ENCODE measurements around the gene LEKR1. TPM values are rescaled to one million over a fixed set of nuclear protein-coding genes. Genes with fewer than 3 reads are reported as not detected.
A peak's percentile ranks its signal among the peaks of the same experiment; 100 is the strongest.

Gene LEKR1
- total and polyA plus RNA-seq, 2 of the 13 experiments (the other 11 are each of a cell fraction or from before 2014, with no cell fraction given): 0.49 to 1.5 TPM

- no peak for TF ChIP-seq ZUFSP (CRISPR knock-in tag; IDR thresholded peaks at IDR 0.05; ENCODE audit: borderline replicate concordance)
- no peak for TF ChIP-seq HINFP (CRISPR knock-in tag; IDR thresholded peaks at IDR 0.05; ENCODE audit: low read depth)
- TF ChIP-seq, protein P1, sequence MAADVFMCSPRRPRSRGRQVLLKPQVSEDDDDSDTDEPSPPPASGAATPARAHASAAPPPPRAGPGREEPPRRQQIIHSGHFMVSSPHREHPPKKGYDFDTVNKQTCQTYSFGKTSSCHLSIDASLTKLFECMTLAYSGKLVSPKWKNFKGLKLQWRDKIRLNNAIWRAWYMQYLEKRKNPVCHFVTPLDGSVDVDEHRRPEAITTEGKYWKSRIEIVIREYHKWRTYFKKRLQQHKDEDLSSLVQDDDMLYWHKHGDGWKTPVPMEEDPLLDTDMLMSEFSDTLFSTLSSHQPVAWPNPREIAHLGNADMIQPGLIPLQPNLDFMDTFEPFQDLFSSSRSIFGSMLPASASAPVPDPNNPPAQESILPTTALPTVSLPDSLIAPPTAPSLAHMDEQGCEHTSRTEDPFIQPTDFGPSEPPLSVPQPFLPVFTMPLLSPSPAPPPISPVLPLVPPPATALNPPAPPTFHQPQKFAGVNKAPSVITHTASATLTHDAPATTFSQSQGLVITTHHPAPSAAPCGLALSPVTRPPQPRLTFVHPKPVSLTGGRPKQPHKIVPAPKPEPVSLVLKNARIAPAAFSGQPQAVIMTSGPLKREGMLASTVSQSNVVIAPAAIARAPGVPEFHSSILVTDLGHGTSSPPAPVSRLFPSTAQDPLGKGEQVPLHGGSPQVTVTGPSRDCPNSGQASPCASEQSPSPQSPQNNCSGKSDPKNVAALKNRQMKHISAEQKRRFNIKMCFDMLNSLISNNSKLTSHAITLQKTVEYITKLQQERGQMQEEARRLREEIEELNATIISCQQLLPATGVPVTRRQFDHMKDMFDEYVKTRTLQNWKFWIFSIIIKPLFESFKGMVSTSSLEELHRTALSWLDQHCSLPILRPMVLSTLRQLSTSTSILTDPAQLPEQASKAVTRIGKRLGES (CRISPR knock-in tag; IDR thresholded peaks at IDR 0.05; ENCODE audit: borderline replicate concordance): peak; percentile 36; the same call in 1 of the 2 replicates
- TF ChIP-seq SRY (CRISPR knock-in tag; IDR thresholded peaks at IDR 0.05): no peak
- peak; percentile 73; the same call in 1 of the 2 replicates for TF ChIP-seq MEIS1 (CRISPR knock-in tag; IDR thresholded peaks at IDR 0.05; ENCODE audit: borderline replicate concordance)
- no peak for TF ChIP-seq NFE2L1 (CRISPR knock-in tag; IDR thresholded peaks at IDR 0.05; ENCODE audit: borderline replicate concordance)
- no peak for TF ChIP-seq ZBTB20 (CRISPR knock-in tag; IDR thresholded peaks at IDR 0.05; ENCODE audit: borderline replicate concordance, low read depth)
- TF ChIP-seq CAMTA2 (CRISPR knock-in tag; IDR thresholded peaks at IDR 0.05; ENCODE audit: borderline replicate concordance): no peak
- TF ChIP-seq, protein P2, sequence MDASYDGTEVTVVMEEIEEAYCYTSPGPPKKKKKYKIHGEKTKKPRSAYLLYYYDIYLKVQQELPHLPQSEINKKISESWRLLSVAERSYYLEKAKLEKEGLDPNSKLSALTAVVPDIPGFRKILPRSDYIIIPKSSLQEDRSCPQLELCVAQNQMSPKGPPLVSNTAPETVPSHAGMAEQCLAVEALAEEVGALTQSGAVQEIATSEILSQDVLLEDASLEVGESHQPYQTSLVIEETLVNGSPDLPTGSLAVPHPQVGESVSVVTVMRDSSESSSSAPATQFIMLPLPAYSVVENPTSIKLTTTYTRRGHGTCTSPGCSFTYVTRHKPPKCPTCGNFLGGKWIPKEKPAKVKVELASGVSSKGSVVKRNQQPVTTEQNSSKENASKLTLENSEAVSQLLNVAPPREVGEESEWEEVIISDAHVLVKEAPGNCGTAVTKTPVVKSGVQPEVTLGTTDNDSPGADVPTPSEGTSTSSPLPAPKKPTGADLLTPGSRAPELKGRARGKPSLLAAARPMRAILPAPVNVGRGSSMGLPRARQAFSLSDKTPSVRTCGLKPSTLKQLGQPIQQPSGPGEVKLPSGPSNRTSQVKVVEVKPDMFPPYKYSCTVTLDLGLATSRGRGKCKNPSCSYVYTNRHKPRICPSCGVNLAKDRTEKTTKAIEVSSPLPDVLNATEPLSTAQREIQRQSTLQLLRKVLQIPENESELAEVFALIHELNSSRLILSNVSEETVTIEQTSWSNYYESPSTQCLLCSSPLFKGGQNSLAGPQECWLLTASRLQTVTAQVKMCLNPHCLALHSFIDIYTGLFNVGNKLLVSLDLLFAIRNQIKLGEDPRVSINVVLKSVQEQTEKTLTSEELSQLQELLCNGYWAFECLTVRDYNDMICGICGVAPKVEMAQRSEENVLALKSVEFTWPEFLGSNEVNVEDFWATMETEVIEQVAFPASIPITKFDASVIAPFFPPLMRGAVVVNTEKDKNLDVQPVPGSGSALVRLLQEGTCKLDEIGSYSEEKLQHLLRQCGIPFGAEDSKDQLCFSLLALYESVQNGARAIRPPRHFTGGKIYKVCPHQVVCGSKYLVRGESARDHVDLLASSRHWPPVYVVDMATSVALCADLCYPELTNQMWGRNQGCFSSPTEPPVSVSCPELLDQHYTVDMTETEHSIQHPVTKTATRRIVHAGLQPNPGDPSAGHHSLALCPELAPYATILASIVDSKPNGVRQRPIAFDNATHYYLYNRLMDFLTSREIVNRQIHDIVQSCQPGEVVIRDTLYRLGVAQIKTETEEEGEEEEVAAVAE (CRISPR knock-in tag; IDR thresholded peaks at IDR 0.05; ENCODE audit: borderline replicate concordance): 0 out of 2 replicates have a peak, but pooled peaks have one; percentile 26
- TF ChIP-seq ZNF629 (CRISPR knock-in tag; conservative IDR thresholded peaks at IDR 0.05): 0 out of 2 replicates have a peak, but pooled peaks have one; percentile 18
- TF ChIP-seq RXRB (CRISPR knock-in tag; IDR thresholded peaks at IDR 0.05; ENCODE audit: borderline replicate concordance): peak; percentile 35; the same call in 1 of the 2 replicates
- peak; percentile 68 for TF ChIP-seq HOXA3 (CRISPR knock-in tag; IDR thresholded peaks at IDR 0.05)
- no peak for TF ChIP-seq ZNF792 (CRISPR knock-in tag; IDR thresholded peaks at IDR 0.05)
- TF ChIP-seq MTA3 (CRISPR knock-in tag; IDR thresholded peaks at IDR 0.05): no peak
- no peak for TF ChIP-seq ZNF224 (CRISPR knock-in tag; IDR thresholded peaks at IDR 0.05)
- peak; percentile 63 for TF ChIP-seq MLX (CRISPR knock-in tag; IDR thresholded peaks at IDR 0.05)
- TF ChIP-seq MYNN (CRISPR knock-in tag; IDR thresholded peaks at IDR 0.05; ENCODE audit: low read depth): no peak
Measured at GRCh38 chr3:157094751-157095480, 268.8 kb downstream of the LEKR1 start (continued).
